Sigmoid colon (tissue), 4 donors: ENCODE results near the gene PIK3R1.
"Not testable (repeated sequence)": the region's sequence is repeated elsewhere in the genome, so short reads cannot be mapped to it uniquely, and the experiment has no call there.

Experiments
- EP300 ChIP-seq, 4 donors: sonication (generic); formaldehyde crosslinking; IDR thresholded peaks; one replicate each; pipeline ENCODE4 v1.6.1; 2017; ENCODE audit warnings: antibody characterized with exemption in 4 of 4
- POLR2A ChIP-seq, 2 donors: fragments of 450-650 bp; IDR thresholded peaks; one replicate each; pipeline ENCODE4 v1.6.1; 2016; ENCODE audit warnings: antibody characterized with exemption in 2 of 2, mild to moderate bottlenecking in 2 of 2, moderate library complexity in 2 of 2
- POLR2AphosphoS5 ChIP-seq, 4 donors: sonication (generic); formaldehyde crosslinking; IDR thresholded peaks; one replicate each; pipeline ENCODE4 v1.6.1; 2017; ENCODE audit warnings: antibody characterized with exemption in 4 of 4
- TF ChIP-seq, protein P1 (sequence below), 4 experiments: fragments of 450-650 bp in 3 of 4; fragments of 200-600 bp in 1 of 4; IDR thresholded peaks; one replicate each; pipeline ENCODE4 v1.5.1; 2016 to 2019; ENCODE audit warnings: antibody characterized with exemption in 4 of 4, mild to moderate bottlenecking in 3 of 4, moderate library complexity in 2 of 4

- TF ChIP-seq, protein P1, sequence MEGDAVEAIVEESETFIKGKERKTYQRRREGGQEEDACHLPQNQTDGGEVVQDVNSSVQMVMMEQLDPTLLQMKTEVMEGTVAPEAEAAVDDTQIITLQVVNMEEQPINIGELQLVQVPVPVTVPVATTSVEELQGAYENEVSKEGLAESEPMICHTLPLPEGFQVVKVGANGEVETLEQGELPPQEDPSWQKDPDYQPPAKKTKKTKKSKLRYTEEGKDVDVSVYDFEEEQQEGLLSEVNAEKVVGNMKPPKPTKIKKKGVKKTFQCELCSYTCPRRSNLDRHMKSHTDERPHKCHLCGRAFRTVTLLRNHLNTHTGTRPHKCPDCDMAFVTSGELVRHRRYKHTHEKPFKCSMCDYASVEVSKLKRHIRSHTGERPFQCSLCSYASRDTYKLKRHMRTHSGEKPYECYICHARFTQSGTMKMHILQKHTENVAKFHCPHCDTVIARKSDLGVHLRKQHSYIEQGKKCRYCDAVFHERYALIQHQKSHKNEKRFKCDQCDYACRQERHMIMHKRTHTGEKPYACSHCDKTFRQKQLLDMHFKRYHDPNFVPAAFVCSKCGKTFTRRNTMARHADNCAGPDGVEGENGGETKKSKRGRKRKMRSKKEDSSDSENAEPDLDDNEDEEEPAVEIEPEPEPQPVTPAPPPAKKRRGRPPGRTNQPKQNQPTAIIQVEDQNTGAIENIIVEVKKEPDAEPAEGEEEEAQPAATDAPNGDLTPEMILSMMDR (IDR thresholded peaks at IDR 0.05): not testable (repeated sequence)
- not testable (repeated sequence) for TF ChIP-seq POLR2A, EP300, POLR2AphosphoS5 (IDR thresholded peaks at IDR 0.05)
Measured at GRCh38 chr5:68210654-68211053, 4.9 kb upstream of the PIK3R1 start.
